ENCODE measurements around the gene TTYH2. TPM values are rescaled to one million over a fixed set of nuclear protein-coding genes. Genes with fewer than 3 reads are reported as not detected.

The TTYH2 gene
- total RNA-seq, 1 experiment from 2014 or later, result 1.5 TPM

DNA sequence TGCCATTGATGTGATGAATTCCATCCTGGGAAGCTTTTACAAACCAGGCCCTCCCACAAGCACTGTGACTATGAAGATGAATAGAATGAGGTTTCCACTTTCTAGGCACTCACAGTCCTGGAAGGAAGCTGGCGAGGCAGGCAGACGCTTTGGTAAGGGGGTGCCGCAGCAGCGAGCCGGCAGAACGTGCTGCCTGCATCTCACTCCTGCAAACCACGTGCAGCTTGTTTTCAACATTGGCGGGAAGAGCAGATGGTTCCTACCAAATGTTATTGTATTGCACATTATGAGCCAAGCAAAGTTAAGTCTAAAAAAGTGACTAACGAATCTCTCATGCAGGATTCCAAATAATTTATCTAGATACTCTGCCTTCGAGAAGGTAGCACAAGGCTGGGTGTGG is 57.0 kb downstream of the TTYH2 start:
- BruUV-seq (replicated peaks), result no TSS peak
- Histone ChIP-seq H3K9me2 (ENCODE audit: insufficient read depth) (no peaks in the 10 kb centered on the region), H3K79me2 (ENCODE audit: low read depth) (no peaks in the 10 kb centered on the region), H3F3A (ENCODE audit: insufficient read depth, low read depth) (no peaks in the 10 kb centered on the region), H3K27me3 (ENCODE audit: insufficient read depth, low read depth) (peaks cover 100% of the 10 kb centered on the region), H3K4me1 (replicated peaks; ENCODE audit: insufficient read depth) (no peaks in the 10 kb centered on the region), H3K4me2 (no peak overlapping the region), H3K27ac (no peak overlapping the region), H4K20me1 (ENCODE audit: insufficient read depth) (no peaks in the 10 kb centered on the region), H3K9me3 (ENCODE audit: insufficient read depth, low read depth) (no peaks in the 10 kb centered on the region; the same call in 1 of the 2 replicates), H3K4me3 (no peak overlapping the region), H3K36me3 (ENCODE audit: low read depth) (no peaks in the 10 kb centered on the region), H2AFZ (no peak overlapping the region)
- DNase-seq, result no peak
- ChIA-PET POLR2A (ENCODE audit: unreplicated experiment) (no interaction called here), CTCF (interaction anchor here (0.6 to 0.7 kb wide), 2 partner anchors 12 to 217 kb away, joined by 4 to 5 read pairs; no protein-coding TSS in a partner anchor)
- TF ChIP-seq, protein P1, sequence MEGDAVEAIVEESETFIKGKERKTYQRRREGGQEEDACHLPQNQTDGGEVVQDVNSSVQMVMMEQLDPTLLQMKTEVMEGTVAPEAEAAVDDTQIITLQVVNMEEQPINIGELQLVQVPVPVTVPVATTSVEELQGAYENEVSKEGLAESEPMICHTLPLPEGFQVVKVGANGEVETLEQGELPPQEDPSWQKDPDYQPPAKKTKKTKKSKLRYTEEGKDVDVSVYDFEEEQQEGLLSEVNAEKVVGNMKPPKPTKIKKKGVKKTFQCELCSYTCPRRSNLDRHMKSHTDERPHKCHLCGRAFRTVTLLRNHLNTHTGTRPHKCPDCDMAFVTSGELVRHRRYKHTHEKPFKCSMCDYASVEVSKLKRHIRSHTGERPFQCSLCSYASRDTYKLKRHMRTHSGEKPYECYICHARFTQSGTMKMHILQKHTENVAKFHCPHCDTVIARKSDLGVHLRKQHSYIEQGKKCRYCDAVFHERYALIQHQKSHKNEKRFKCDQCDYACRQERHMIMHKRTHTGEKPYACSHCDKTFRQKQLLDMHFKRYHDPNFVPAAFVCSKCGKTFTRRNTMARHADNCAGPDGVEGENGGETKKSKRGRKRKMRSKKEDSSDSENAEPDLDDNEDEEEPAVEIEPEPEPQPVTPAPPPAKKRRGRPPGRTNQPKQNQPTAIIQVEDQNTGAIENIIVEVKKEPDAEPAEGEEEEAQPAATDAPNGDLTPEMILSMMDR (conservative IDR thresholded peaks at IDR 0.05), result no peak
- no peak for TF ChIP-seq EZH2 (IDR thresholded peaks at IDR 0.05; ENCODE audit: low read depth)
- intact Hi-C loops (cut with micrococcal nuclease; ENCODE audit: unreplicated experiment), result no loop called here

DNA sequence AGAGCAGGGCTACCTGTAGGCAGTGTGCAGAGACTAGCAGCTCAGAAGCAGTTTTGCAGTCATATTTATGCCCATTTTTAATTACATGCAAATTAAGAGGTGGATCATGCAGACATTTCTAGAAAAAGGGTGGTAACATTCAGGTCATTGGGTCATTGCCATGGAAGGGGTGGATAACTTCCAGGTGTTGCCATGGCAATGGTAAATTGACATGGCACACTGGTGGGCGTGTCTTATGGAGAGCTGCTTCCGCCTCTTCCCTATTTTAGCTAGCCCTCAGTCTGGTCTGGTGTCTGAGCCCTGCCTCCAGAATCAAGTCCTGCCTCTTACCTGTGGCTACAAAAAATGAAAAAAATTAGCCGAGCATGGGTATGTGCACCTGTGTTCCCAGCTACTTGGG is 57.9 kb downstream of the TTYH2 start:
- Histone ChIP-seq H2AFZ (no peak overlapping the region), H3K79me2 (ENCODE audit: low read depth) (no peaks in the 10 kb centered on the region), H3F3A (ENCODE audit: insufficient read depth, low read depth) (no peaks in the 10 kb centered on the region), H4K20me1 (ENCODE audit: insufficient read depth) (no peaks in the 10 kb centered on the region), H3K36me3 (ENCODE audit: low read depth) (no peaks in the 10 kb centered on the region), H3K4me1 (replicated peaks; ENCODE audit: insufficient read depth) (no peaks in the 10 kb centered on the region), H3K27ac (no peak overlapping the region), H3K4me3 (no peak overlapping the region), H3K9me2 (ENCODE audit: insufficient read depth) (no peaks in the 10 kb centered on the region), H3K27me3 (ENCODE audit: insufficient read depth, low read depth) (peaks cover 100% of the 10 kb centered on the region), H3K4me2 (no peak overlapping the region), H3K9me3 (ENCODE audit: insufficient read depth, low read depth) (no peaks in the 10 kb centered on the region; the same call in 1 of the 2 replicates)
- TF ChIP-seq EZH2 (IDR thresholded peaks at IDR 0.05; ENCODE audit: low read depth), result no peak
- TF ChIP-seq, protein P1 (conservative IDR thresholded peaks at IDR 0.05), result no peak
- DNase-seq, result no peak
- ChIA-PET POLR2A (ENCODE audit: unreplicated experiment) (no interaction called here), CTCF (no interaction called here)
- intact Hi-C loops (cut with micrococcal nuclease; ENCODE audit: unreplicated experiment), result no loop called here
- BruUV-seq (replicated peaks), result no TSS peak

DNA sequence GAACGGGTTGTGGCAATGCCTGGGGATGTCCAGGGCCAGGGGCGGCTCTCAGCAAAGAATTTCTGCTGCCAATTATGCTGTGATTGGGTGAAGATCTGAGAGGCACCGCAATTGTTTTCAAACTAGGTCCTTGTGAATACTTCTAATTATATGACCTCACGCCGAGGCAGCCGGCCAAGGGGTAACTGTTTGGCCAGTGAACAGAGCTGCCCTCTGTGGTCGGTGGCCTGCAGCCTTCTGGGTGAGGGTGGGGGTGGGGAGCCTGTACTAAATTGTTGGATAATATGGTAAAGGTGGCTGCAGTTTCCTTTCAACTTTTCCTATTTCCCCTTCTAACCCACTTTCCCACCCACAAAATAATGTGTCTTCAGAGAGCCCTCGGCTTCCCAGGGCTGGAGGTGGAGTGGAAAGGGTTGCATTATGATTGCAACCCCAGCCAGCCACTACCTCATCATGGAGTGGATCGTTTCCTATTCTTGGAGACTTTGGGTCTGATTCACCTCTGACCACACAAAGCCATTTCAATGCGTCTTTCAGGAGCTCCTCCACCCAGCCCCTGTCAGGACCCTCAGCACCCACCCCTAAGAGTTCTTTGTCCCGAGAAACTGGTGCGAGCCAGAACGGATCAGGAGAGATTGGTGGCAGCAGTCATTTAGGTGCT is 58.7 kb downstream of the TTYH2 start:
- Histone ChIP-seq H4K20me1 (ENCODE audit: insufficient read depth) (no peaks in the 10 kb centered on the region), H3K9me2 (ENCODE audit: insufficient read depth) (no peaks in the 10 kb centered on the region), H3K4me1 (replicated peaks; ENCODE audit: insufficient read depth) (no peaks in the 10 kb centered on the region), H3K4me3 (no peak overlapping the region), H2AFZ (no peak overlapping the region), H3K9me3 (ENCODE audit: insufficient read depth, low read depth) (no peaks in the 10 kb centered on the region; the same call in 1 of the 2 replicates), H3K4me2 (no peak overlapping the region), H3K36me3 (ENCODE audit: low read depth) (no peaks in the 10 kb centered on the region), H3K79me2 (ENCODE audit: low read depth) (no peaks in the 10 kb centered on the region), H3K27ac (no peak overlapping the region), H3F3A (ENCODE audit: insufficient read depth, low read depth) (no peaks in the 10 kb centered on the region), H3K27me3 (ENCODE audit: insufficient read depth, low read depth) (peaks cover 100% of the 10 kb centered on the region)
- ChIA-PET POLR2A (ENCODE audit: unreplicated experiment) (no interaction called here), CTCF (no interaction called here)
- intact Hi-C loops (cut with micrococcal nuclease; ENCODE audit: unreplicated experiment), result no loop called here
- no TSS peak for BruUV-seq (replicated peaks)
- no peak for TF ChIP-seq EZH2 (IDR thresholded peaks at IDR 0.05; ENCODE audit: low read depth)
- TF ChIP-seq, protein P1 (conservative IDR thresholded peaks at IDR 0.05), result no peak
- no peak for DNase-seq
